Measurements from ENCODE around the gene PCDH1. TPM values are rescaled to one million over a fixed set of nuclear protein-coding genes. Genes with fewer than 3 reads are reported as not detected.
"Not testable (repeated sequence)": the region's sequence is repeated elsewhere in the genome, so short reads cannot be mapped to it uniquely, and the experiment has no call there.

PCDH1 gene
- total RNA-seq, 1 donor, result 0.43 TPM

GRCh38 chr5:141902015-141902814 lies 24.0 kb upstream of the PCDH1 start:
- DNase-seq (ENCODE audit: low read depth), result no peak
- TF ChIP-seq, protein P1, sequence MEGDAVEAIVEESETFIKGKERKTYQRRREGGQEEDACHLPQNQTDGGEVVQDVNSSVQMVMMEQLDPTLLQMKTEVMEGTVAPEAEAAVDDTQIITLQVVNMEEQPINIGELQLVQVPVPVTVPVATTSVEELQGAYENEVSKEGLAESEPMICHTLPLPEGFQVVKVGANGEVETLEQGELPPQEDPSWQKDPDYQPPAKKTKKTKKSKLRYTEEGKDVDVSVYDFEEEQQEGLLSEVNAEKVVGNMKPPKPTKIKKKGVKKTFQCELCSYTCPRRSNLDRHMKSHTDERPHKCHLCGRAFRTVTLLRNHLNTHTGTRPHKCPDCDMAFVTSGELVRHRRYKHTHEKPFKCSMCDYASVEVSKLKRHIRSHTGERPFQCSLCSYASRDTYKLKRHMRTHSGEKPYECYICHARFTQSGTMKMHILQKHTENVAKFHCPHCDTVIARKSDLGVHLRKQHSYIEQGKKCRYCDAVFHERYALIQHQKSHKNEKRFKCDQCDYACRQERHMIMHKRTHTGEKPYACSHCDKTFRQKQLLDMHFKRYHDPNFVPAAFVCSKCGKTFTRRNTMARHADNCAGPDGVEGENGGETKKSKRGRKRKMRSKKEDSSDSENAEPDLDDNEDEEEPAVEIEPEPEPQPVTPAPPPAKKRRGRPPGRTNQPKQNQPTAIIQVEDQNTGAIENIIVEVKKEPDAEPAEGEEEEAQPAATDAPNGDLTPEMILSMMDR (IDR thresholded peaks at IDR 0.05; ENCODE audit: insufficient read depth, low read depth, low read length), result no peak
- H3K4me3 ChIP-seq (ENCODE audit: low read depth, low read length), result no peak overlapping the region

GRCh38 chr5:141898448-141899049 lies 20.3 kb upstream of the PCDH1 start:
- TF ChIP-seq, protein P1 (IDR thresholded peaks at IDR 0.05; ENCODE audit: insufficient read depth, low read depth, low read length), result no peak
- no peak overlapping the region for H3K4me3 ChIP-seq (ENCODE audit: low read depth, low read length)
- DNase-seq (ENCODE audit: low read depth), result no peak

GRCh38 chr5:141897425-141897824 lies 19.2 kb upstream of the PCDH1 start:
- TF ChIP-seq, protein P1 (IDR thresholded peaks at IDR 0.05; ENCODE audit: insufficient read depth, low read depth, low read length), result no peak
- no peak for DNase-seq (ENCODE audit: low read depth)
- no peak overlapping the region for H3K4me3 ChIP-seq (ENCODE audit: low read depth, low read length)

DNA sequence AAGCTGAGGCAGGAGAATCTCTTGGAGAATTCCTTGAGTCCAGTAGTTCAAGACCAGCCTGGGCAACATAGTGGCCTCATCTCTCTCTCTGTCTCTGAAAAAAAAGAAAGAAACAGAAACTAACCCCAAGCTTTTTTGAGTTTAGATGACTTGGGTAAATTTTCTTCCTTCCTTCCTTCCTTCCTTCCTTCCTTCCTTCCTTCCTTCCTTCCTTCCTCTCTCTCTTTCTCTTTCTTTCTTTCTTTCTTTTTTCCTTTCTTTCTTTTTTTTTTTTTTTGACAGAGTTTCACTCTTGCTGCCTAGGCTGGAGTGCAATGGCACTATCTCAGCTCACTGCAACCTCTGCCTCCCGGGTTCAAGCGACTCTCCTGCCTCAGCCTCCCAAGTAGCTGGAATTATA lies 12.2 kb upstream of the PCDH1 start:
- not testable (repeated sequence) for H3K4me3 ChIP-seq (ENCODE audit: low read depth, low read length); DNase-seq (ENCODE audit: low read depth)

GRCh38 chr5:141889282-141889871 lies 11.2 kb upstream of the PCDH1 start:
- DNase-seq (ENCODE audit: low read depth), result no peak
- TF ChIP-seq, protein P1 (IDR thresholded peaks at IDR 0.05; ENCODE audit: insufficient read depth, low read depth, low read length), result peak; percentile 49
- H3K4me3 ChIP-seq (ENCODE audit: low read depth, low read length), result no peak overlapping the region

- DNase-seq (ENCODE audit: low read depth), result no peak
- TF ChIP-seq, protein P1 (IDR thresholded peaks at IDR 0.05; ENCODE audit: insufficient read depth, low read depth, low read length), result no peak
- H3K4me3 ChIP-seq (ENCODE audit: low read depth, low read length), result no peak overlapping the region
Observed at GRCh38 chr5:141883892-141884318, 5.7 kb upstream of the PCDH1 start.

DNA sequence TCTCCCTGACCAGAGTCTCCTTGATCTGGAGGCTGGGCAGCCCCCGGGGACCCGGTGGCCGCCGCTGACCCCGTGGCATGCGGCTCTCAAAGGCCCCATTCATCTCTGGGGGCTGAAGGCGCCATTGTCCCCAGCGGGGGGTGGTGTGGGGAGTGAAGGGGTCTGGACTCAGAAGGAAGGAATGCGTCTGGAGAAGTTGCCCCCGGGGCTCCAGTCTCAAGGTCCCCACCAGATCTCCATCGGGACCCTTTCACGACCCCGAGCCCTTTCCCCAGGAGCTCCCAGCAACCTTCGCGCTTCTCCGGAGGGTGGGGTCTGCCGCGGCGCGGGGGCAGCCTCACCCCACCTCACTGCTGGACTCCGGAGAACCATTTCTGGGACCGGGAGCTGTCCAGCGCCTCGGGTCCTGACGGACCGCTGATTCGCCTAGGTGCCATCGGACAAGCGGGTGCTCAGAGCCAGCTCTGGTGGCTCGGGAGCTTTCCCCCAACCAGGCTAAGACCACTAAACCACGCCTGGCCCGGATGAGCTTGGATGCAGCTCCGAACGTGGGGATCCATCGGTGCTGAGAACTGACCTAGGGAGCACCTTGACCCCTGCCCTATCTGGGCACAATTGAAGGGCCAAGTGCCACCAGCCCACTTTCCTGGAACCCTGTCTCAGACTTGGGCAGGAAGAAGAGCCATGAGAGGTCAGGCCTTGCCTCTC lies 5.1 kb upstream of the PCDH1 start:
- H3K4me3 ChIP-seq (ENCODE audit: low read depth, low read length), result no peak overlapping the region
- TF ChIP-seq, protein P1 (IDR thresholded peaks at IDR 0.05; ENCODE audit: insufficient read depth, low read depth, low read length), result no peak
- DNase-seq (ENCODE audit: low read depth), result peak; percentile 23
